Endothelial cell of umbilical vein (primary cell): Measurements from ENCODE around the gene FBXO10. TPM values are rescaled to one million over a fixed set of nuclear protein-coding genes. Genes with fewer than 3 reads are reported as not detected.
"Not testable (repeated sequence)": the region's sequence is repeated elsewhere in the genome, so short reads cannot be mapped to it uniquely, and the experiment has no call there.

Experiments used
- BruUV-seq: library from RNA; stranded (reverse); fragments of 400-500 nt; replicated peaks from 2 replicates; lab custom pipeline; 2021; lab: Mats Ljungman, UMichigan
- CTCF ChIA-PET: fragments of 300-600, 350-600 bp; sonication (Branson Sonifier 250); formaldehyde crosslinking; loops from one replicate; lab custom pipeline; 2021; ENCODE audit warnings: antibody characterized with exemption, inconsistent platforms; lab: Charles Lee
- POLR2A ChIA-PET: fragments of 300-600, 350-600 bp; sonication (Branson Sonifier 250); formaldehyde crosslinking; loops from one replicate; lab custom pipeline; 2021; ENCODE audit warnings: antibody characterized with exemption, inconsistent platforms; lab: Charles Lee
- DNase-seq: peaks from one replicate; pipeline ENCODE4 v3.0.0-alpha.2; 2011; ENCODE audit warnings: low read depth, low spot score
- FAIRE-seq: peaks from 2 replicates; lab custom pipeline; 2011; peaks lifted over from hg19 to GRCh38; lab: Jason Lieb, UNC
- H2AFZ ChIP-seq: 2 replicates; pipeline ENCODE4 v1.6.0; 2012; ENCODE audit warnings: low read depth, low read length, control low read depth, inconsistent platforms
- H3K27ac ChIP-seq: 2 replicates; pipeline ENCODE4 v1.5.1; 2011; ENCODE audit warnings: low read depth, mild to moderate bottlenecking, control low read depth, low read length, moderate library complexity; ENCODE audit not compliant: insufficient read depth
- H3K27me3 ChIP-seq, 2 experiments: 2 replicates each; pipeline versions ENCODE4 v1.6.0 to v1.6.1; 2011; ENCODE audit warnings: low read length in 2 of 2, mixed read lengths in 1 of 2; ENCODE audit not compliant: control insufficient read depth in 2 of 2, insufficient read depth in 2 of 2
- H3K36me3 ChIP-seq, 2 experiments: 2 replicates in 1 of 2; 3 replicates in 1 of 2; pipeline ENCODE4 v1.5.1; 2011; ENCODE audit warnings: low read length in 2 of 2, mild to moderate bottlenecking in 1 of 2, moderate library complexity in 1 of 2; ENCODE audit not compliant: control insufficient read depth in 2 of 2, insufficient read depth in 2 of 2; ENCODE audit errors: extremely low read depth in 1 of 2
- H3K4me1 ChIP-seq: 3 replicates; pipeline ENCODE4 v1.5.1; 2011; ENCODE audit warnings: mild to moderate bottlenecking, low read length; ENCODE audit not compliant: control insufficient read depth, insufficient read depth; ENCODE audit errors: extremely low read depth
- H3K4me2 ChIP-seq: 2 replicates; pipeline ENCODE4 v1.6.1; 2011; ENCODE audit warnings: low read length, control low read depth, mixed read lengths; ENCODE audit not compliant: insufficient read depth
- H3K4me3 ChIP-seq, 3 experiments: fragments of 200-600 bp in 1 of 3; sonication (generic), shearing (Covaris generic) in 1 of 3; replicated peaks in 1 of 3; 2 replicates each; pipeline ENCODE4 v1.5.1; 2011 to 2016; ENCODE audit warnings: control low read depth in 3 of 3, low read length in 3 of 3, mild to moderate bottlenecking in 2 of 3, inconsistent platforms in 1 of 3, low read depth in 1 of 3, moderate library complexity in 1 of 3; ENCODE audit not compliant: insufficient read depth in 1 of 3
- H3K79me2 ChIP-seq: 2 replicates; pipeline ENCODE4 v1.6.0; 2012; ENCODE audit warnings: low read length, inconsistent platforms; ENCODE audit not compliant: control insufficient read depth, insufficient read depth
- H3K9ac ChIP-seq: replicated peaks from 2 replicates; pipeline ENCODE3; 2011; ENCODE audit warnings: low read length, control low read depth; ENCODE audit not compliant: insufficient read depth; ENCODE audit errors: extremely low read depth
- H3K9me1 ChIP-seq: replicated peaks from 3 replicates; pipeline ENCODE4 v1.6.0; 2011; ENCODE audit warnings: mild to moderate bottlenecking, low read length; ENCODE audit not compliant: control insufficient read depth, insufficient read depth; ENCODE audit errors: extremely low read depth
- H3K9me3 ChIP-seq: replicated peaks from 2 replicates; pipeline ENCODE4 v1.5.1; 2012; ENCODE audit warnings: low read length, inconsistent platforms; ENCODE audit not compliant: control insufficient read depth, insufficient read depth
- H4K20me1 ChIP-seq: replicated peaks from 2 replicates; pipeline ENCODE3; 2011; ENCODE audit warnings: mild to moderate bottlenecking, low read length; ENCODE audit not compliant: control insufficient read depth, insufficient read depth; ENCODE audit errors: extremely low read depth
- EZH2 ChIP-seq: IDR thresholded peaks from 2 replicates; pipeline ENCODE4 v1.6.1; 2012; ENCODE audit warnings: borderline replicate concordance, low read depth, mild to moderate bottlenecking, moderate library complexity, low read length, inconsistent platforms; ENCODE audit not compliant: severe bottlenecking
- FOS ChIP-seq: IDR thresholded peaks from 2 replicates; pipeline ENCODE4 v1.6.1; 2011; ENCODE audit warnings: mild to moderate bottlenecking, low read length, moderate library complexity, borderline replicate concordance; ENCODE audit not compliant: insufficient read depth
- GATA2 ChIP-seq: IDR thresholded peaks from 2 replicates; pipeline ENCODE4 v1.7.0; 2011; ENCODE audit warnings: low read depth, mild to moderate bottlenecking, moderate library complexity, mixed read lengths, low read length; ENCODE audit not compliant: insufficient read length, insufficient read depth
- JUN ChIP-seq: IDR thresholded peaks from 2 replicates; pipeline ENCODE4 v1.6.1; 2011; ENCODE audit warnings: borderline replicate concordance, low read depth; ENCODE audit not compliant: insufficient read length, insufficient read depth
- MYC ChIP-seq: IDR thresholded peaks from one replicate; pipeline ENCODE4 v1.6.1; 2011; ENCODE audit warnings: mild to moderate bottlenecking, low read depth, low read length
- POLR2A ChIP-seq: IDR thresholded peaks from 2 replicates; pipeline ENCODE4 v1.6.1; 2012; ENCODE audit warnings: low read depth, mild to moderate bottlenecking, control low read depth, low read length
- POLR2AphosphoS5 ChIP-seq: IDR thresholded peaks from 2 replicates; pipeline ENCODE4 v1.6.1; 2012; ENCODE audit warnings: low read depth, mild to moderate bottlenecking, control low read depth, low read length, moderate library complexity; ENCODE audit not compliant: insufficient read depth
- dilution Hi-C: fragments of 300-500 bp; cut with MboI; formaldehyde crosslinking; loops from one replicate; pipeline ENCODE4 v1.15.0; 2019; ENCODE audit warnings: low sequenced_read_pairs; ENCODE audit not compliant: extremely low pct_ligation_motif_present
- intact Hi-C: fragments of 100-400 bp; cut with micrococcal nuclease; formaldehyde crosslinking; loops from one replicate; pipeline ENCODE4 v1.10.0; 2022
- polyA plus RNA-seq, 4 experiments: library from polyadenylated mRNA; depleted of rRNA in 3 of 4; stranded (reverse) in 3 of 4; unstranded in 1 of 4; fragments of >200 nt; gene quantifications; 2 replicates each; pipeline versions ENCODE4 v1.2.1 to v1.2.3, GENCODE V29; 2011 to 2012; ENCODE audit warnings: missing spikeins in 1 of 4
- total RNA-seq: library from RNA; stranded (reverse); gene quantifications from 2 replicates; pipeline ENCODE4 v1.2.3, GENCODE V29; 2021
- TF ChIP-seq, protein P1 (sequence below), 2 donors: IDR thresholded peaks; 1 replicate in 1 of 2; 2 replicates in 1 of 2; pipeline ENCODE4 v1.5.1; 2011; ENCODE audit warnings: low read length in 2 of 2, mild to moderate bottlenecking in 2 of 2, moderate library complexity in 2 of 2, control low read depth in 1 of 2, inconsistent platforms in 1 of 2, low read depth in 1 of 2; ENCODE audit not compliant: insufficient read depth in 1 of 2; ENCODE audit errors: extremely low read depth in 1 of 2
- TF ChIP-seq, protein P2 (sequence below): IDR thresholded peaks from 2 replicates; pipeline ENCODE4 v1.6.1; 2011; ENCODE audit not compliant: insufficient read depth, insufficient read length

FBXO10 gene
- total and polyA plus RNA-seq, 2 donors (not counting 3 experiments of a cell fraction or from before 2014, with no cell fraction given): 11.8 to 14.4 TPM

DNA sequence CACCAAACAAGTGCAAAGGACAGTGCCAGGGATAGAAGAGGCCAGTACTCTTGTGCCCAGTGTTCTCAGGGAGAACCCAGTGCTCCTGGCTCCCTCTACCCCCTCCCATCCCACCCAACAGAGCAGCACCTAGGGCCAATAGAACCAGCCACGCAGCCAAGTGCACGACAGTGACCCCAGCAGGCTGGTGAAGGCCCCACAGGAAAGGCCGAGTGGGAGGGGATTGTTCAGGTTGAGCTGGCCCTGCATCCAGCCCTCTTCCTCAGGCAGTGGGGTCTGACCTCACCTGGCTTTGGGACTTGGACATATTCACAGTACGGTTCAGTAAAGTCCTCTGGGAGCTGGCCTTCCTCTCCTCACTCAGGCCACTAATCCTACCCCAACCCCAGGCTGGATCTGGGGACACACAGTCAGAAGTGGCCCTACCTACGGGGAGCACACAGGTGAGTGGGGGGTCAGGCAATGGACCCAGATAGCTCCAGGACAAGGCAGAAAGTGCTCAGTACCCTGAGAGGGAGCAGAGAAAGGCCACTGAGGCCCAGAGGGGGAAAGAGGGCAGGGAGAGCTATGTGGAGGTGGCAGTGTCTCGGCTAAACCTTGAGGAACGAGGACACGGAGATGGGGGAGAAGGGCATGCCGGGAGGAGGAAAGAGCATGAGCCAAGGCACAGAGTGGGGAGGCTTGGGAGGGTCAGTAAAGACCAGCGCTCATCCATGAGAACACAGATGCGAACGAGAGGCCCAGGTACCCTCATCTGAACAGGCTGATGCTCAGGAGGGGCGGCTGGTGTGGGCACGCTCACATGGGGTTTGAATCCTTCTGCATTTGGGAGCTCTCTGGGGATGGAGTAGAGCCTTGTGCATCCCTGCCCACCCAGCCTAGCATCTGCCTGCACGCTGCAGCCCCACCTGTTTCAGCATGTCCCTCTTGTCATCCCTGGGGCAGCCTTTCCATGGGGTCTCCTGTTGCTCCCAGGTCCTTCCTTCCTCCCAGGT lies 64.9 kb downstream of the FBXO10 start:
- peaks cover 2 to 4% of the 10 kb centered on the region in 2 experiments for H3K36me3 ChIP-seq
- no peaks in the 10 kb centered on the region for H3K9me3 ChIP-seq
- no peaks in the 10 kb centered on the region for H3K79me2 ChIP-seq
- ChIA-PET CTCF (interaction anchor here (0.6 to 1.0 kb wide), 2 partner anchors 97 to 212 kb away, joined by 3 read pairs; no protein-coding TSS in a partner anchor), POLR2A (interaction anchor here (0.7 kb wide), 1 partner anchor 27 kb away, joined by 3 read pairs; no protein-coding TSS in a partner anchor)
- no peak overlapping the region for H3K4me3 ChIP-seq
- no peak for FAIRE-seq
- DNase-seq: no peak
- no peaks in the 10 kb centered on the region for H3K9me1 ChIP-seq
- no peaks in the 10 kb centered on the region for H3K27me3 ChIP-seq
- H3K27ac ChIP-seq: no peak overlapping the region
- no peaks in the 10 kb centered on the region for H3K4me1 ChIP-seq
- intact Hi-C loops: no loop called here
- H2AFZ ChIP-seq: no peak overlapping the region
- BruUV-seq: no TSS peak
- no peaks in the 10 kb centered on the region for H4K20me1 ChIP-seq
- TF ChIP-seq MYC (no peak), GATA2 (no peak), EZH2 (no peak), JUN (no peak), POLR2A (no peak), FOS (no peak), POLR2AphosphoS5 (no peak)
- TF ChIP-seq, protein P1, sequence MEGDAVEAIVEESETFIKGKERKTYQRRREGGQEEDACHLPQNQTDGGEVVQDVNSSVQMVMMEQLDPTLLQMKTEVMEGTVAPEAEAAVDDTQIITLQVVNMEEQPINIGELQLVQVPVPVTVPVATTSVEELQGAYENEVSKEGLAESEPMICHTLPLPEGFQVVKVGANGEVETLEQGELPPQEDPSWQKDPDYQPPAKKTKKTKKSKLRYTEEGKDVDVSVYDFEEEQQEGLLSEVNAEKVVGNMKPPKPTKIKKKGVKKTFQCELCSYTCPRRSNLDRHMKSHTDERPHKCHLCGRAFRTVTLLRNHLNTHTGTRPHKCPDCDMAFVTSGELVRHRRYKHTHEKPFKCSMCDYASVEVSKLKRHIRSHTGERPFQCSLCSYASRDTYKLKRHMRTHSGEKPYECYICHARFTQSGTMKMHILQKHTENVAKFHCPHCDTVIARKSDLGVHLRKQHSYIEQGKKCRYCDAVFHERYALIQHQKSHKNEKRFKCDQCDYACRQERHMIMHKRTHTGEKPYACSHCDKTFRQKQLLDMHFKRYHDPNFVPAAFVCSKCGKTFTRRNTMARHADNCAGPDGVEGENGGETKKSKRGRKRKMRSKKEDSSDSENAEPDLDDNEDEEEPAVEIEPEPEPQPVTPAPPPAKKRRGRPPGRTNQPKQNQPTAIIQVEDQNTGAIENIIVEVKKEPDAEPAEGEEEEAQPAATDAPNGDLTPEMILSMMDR (IDR thresholded peaks at IDR 0.05; ENCODE audit: extremely low read depth in 1 of 2, insufficient read depth in 1 of 2, low read depth in 1 of 2, low read length in 2 of 2): no peak
- TF ChIP-seq, protein P2, sequence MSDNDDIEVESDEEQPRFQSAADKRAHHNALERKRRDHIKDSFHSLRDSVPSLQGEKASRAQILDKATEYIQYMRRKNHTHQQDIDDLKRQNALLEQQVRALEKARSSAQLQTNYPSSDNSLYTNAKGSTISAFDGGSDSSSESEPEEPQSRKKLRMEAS: no peak
- dilution Hi-C loops: no loop called here
- no peak overlapping the region for H3K9ac ChIP-seq
- no peak overlapping the region for H3K4me2 ChIP-seq

DNA sequence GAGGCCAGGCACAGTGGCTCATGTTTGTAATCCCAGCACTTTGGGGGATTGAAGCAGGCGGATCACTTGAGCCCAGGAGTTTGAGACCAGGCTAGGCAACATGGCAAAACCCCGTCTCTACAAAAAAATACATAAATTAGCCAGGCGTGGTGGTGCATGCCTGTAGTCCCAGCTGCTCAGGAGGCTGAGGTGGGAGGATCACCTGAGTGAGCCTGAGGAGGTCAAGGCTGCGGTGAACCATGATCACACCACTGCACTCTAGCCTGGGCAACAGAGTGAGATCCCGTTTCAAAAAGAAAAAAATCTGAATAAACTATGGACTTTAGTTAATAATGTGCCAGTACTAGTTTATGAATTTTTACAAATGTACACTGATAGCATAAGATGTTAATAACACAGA lies 66.1 kb downstream of the FBXO10 start:
- H3K27ac ChIP-seq, H3K4me3 ChIP-seq, H3K36me3 ChIP-seq, intact Hi-C loops, H3K9ac ChIP-seq, POLR2A ChIA-PET, FAIRE-seq, dilution Hi-C loops, H3K4me1 ChIP-seq, H4K20me1 ChIP-seq, H3K9me3 ChIP-seq, H3K9me1 ChIP-seq, H2AFZ ChIP-seq, BruUV-seq, H3K27me3 ChIP-seq, H3K79me2 ChIP-seq, DNase-seq, H3K4me2 ChIP-seq: not testable (repeated sequence)
- CTCF ChIA-PET: interaction anchor here (1.0 kb wide), 1 partner anchor 94 kb away, joined by 4 read pairs; no protein-coding TSS in a partner anchor
